ENCODE measurements around the gene GABPB2. TPM values are rescaled to one million over a fixed set of nuclear protein-coding genes. Genes with fewer than 3 reads are reported as not detected.

GABPB2 gene
- 11.1 and 12.5 TPM in 2 replicates for total RNA-seq (2021)
- Bru-seq, nascent RNA: percentile 57 among the genes with signal in this experiment
- BruChase-seq, experiment 1, labeled RNA remaining after a 2-hour chase: percentile 61 among the genes with signal in this experiment
- BruChase-seq, experiment 2, labeled RNA remaining after a 6-hour chase: percentile 75 among the genes with signal in this experiment
- long read RNA-seq, full-length matches to known transcripts: 1 of 4 reads
- long read RNA-seq, partial matches to known transcripts: 0 of 4 reads
- long read RNA-seq, other reads (novel, unspliced or antisense): 3 of 4 reads

DNA sequence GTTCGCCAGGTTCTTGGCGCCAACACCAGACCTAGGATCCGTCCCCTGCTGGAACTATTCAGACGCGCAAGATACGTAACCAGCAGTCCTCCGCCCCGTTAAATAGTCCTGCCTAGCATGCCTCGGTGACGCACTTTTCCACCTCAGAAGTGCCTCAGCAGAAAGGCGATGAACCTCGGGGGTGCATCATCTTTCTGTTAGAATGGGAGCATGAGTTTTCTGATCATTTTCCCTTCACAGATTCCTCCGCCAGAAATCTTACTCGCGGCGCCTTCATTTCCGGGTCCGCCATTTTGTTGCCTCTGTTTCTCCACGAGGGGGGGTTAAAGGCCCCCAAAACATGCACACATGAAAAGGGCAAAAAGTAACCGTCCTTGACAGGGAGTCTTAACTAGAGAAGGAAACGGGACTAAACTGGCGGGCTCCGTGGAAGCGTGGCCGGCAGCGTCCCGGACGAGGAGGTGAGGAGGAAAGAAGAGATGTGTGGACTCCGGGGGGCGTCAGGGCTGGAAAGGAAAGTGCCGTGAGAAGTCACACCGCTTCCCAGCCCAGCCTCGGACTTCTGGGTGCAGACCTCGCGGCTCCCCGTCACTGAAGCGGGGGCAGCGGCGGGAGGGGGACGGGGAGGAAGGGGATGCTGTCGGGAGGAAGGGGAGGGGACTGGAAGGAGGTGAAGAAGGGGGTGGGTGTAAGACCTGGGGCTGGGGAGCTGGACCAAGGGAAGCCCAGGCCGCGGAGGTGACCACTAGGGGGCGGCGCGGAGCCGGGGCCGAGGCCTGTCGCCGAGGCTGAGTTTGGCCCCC is at the start of gene GABPB2:
TSS of gene GABPB2 (plus strand) at position 288 of the 803 bp plus-strand sequence. CDS start 17,429 bp downstream, outside the sequence.
- no peak for TF ChIP-seq EZH2 (IDR thresholded peaks at IDR 0.05; ENCODE audit: borderline replicate concordance, low read depth, low read length, poor library complexity, severe bottlenecking)
- TF ChIP-seq, protein P1, sequence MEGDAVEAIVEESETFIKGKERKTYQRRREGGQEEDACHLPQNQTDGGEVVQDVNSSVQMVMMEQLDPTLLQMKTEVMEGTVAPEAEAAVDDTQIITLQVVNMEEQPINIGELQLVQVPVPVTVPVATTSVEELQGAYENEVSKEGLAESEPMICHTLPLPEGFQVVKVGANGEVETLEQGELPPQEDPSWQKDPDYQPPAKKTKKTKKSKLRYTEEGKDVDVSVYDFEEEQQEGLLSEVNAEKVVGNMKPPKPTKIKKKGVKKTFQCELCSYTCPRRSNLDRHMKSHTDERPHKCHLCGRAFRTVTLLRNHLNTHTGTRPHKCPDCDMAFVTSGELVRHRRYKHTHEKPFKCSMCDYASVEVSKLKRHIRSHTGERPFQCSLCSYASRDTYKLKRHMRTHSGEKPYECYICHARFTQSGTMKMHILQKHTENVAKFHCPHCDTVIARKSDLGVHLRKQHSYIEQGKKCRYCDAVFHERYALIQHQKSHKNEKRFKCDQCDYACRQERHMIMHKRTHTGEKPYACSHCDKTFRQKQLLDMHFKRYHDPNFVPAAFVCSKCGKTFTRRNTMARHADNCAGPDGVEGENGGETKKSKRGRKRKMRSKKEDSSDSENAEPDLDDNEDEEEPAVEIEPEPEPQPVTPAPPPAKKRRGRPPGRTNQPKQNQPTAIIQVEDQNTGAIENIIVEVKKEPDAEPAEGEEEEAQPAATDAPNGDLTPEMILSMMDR (conservative IDR thresholded peaks at IDR 0.05; ENCODE audit: low read depth, low read length): peak; percentile 93
- peaks cover 8% of the 10 kb centered on the region for H3K4me1 ChIP-seq (ENCODE audit: insufficient read depth, low read length, poor library complexity, severe bottlenecking)
- no peaks in the 10 kb centered on the region for H3K27me3 ChIP-seq (replicated peaks; ENCODE audit: insufficient read depth, low read depth, low read length, poor library complexity)
- peak within 1 kb of the TSS; percentile 70 for H3K4me3 ChIP-seq (ENCODE audit: low read depth, low read length, poor library complexity, severe bottlenecking)
- ChIA-PET POLR2A (ENCODE audit: low non-redundant PET) (interaction anchor here (0.6 kb wide), 1 partner anchor 421 kb away, joined by 3 read pairs; no protein-coding TSS in a partner anchor), CTCF (interaction anchor here (1.0 kb wide), 1 partner anchor 30 kb away, joined by 11 read pairs; no protein-coding TSS in a partner anchor)
- DNase-seq (ENCODE audit: low spot score): peak; percentile 96
- peak within 1 kb of the TSS; percentile 94 for H3K27ac ChIP-seq (ENCODE audit: low read depth, low read length, poor library complexity, severe bottlenecking)
- H3K9me3 ChIP-seq (ENCODE audit: low read depth, low read length, poor library complexity, severe bottlenecking): no peaks in the 10 kb centered on the region
- intact Hi-C loops (cut with micrococcal nuclease; ENCODE audit: unreplicated experiment): loop anchor here (1.0 kb wide), 1 partner anchor 10 kb away; the partner anchor contains the start of gene MLLT11
- BruUV-seq (replicated peaks): no TSS peak
- H3K36me3 ChIP-seq (ENCODE audit: insufficient read depth, low read length, poor library complexity, severe bottlenecking): peaks cover 35% of the 10 kb centered on the region

DNA sequence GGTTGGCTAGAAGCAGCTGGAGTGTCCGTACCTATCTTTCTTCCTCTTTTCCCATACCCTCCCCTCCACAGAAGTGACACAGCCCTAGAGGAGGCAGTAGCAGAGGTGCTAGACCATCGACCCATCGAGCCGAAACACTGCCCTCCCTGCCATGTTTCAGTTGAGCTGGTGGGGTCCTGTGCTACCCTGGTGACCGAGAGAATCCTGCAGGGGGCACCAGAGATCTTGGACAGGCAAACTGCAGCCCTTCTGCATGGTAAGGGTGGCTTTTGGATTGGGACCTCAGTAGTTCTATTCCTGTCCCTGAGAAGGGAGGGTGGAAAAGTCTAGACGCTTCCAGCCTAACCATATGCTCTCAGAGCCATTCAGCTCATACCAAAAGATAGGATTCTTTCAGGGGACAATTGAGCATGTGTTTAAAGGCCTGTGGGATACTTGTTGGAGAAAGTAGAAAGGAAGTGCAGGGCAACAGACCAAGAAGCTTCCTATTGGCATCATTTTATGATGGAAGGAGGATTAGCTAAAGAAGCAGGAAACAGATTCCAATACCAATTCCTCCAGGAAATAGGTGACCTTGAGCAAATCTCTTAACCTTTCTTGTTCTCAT is 45.9 kb upstream of the GABPB2 start:
- no TSS peak for BruUV-seq (replicated peaks)

More for the DNA sequence above, 45.9 kb upstream of the GABPB2 start:
- ChIA-PET POLR2A (ENCODE audit: low non-redundant PET) (no interaction called here), CTCF (interaction anchor here (0.5 to 1.8 kb wide), 6 partner anchors 18 to 421 kb away, joined by 3 to 13 read pairs (median 4); partner anchors contain the start of genes C1orf56 and MINDY1)
- no peak overlapping the region for H3K27ac ChIP-seq (ENCODE audit: low read depth, low read length, poor library complexity, severe bottlenecking)
- H3K4me1 ChIP-seq (ENCODE audit: insufficient read depth, low read length, poor library complexity, severe bottlenecking): peaks cover 6% of the 10 kb centered on the region
- peaks cover 22% of the 10 kb centered on the region for H3K36me3 ChIP-seq (ENCODE audit: insufficient read depth, low read length, poor library complexity, severe bottlenecking)
- no peak for TF ChIP-seq EZH2 (IDR thresholded peaks at IDR 0.05; ENCODE audit: borderline replicate concordance, low read depth, low read length, poor library complexity, severe bottlenecking)
- TF ChIP-seq, protein P1 (conservative IDR thresholded peaks at IDR 0.05; ENCODE audit: low read depth, low read length): peak; percentile 88
- H3K9me3 ChIP-seq (ENCODE audit: low read depth, low read length, poor library complexity, severe bottlenecking): no peaks in the 10 kb centered on the region
- no peaks in the 10 kb centered on the region for H3K27me3 ChIP-seq (replicated peaks; ENCODE audit: insufficient read depth, low read depth, low read length, poor library complexity)
- DNase-seq (ENCODE audit: low spot score): peak; percentile 84
- intact Hi-C loops (cut with micrococcal nuclease; ENCODE audit: unreplicated experiment): loop anchor here (10.0 kb wide), 1 partner anchor 130 kb away; the partner anchor contains the start of gene TNFAIP8L2
- H3K4me3 ChIP-seq (ENCODE audit: low read depth, low read length, poor library complexity, severe bottlenecking): no peak overlapping the region
